GM12801 (cell line): Measurements from ENCODE around the gene IMPA2.

ENCODE experiments used
- CTCF ChIP-seq: IDR thresholded peaks from one replicate; pipeline ENCODE4 v1.5.1; 2011; ENCODE audit warnings: control low read depth; ENCODE audit not compliant: insufficient read length; ENCODE audit errors: extremely low read depth

The IMPA2 gene

GRCh38 chr18:11972371-11973174, 8.7 kb upstream of the IMPA2 start:
- TF ChIP-seq CTCF: no peak

GRCh38 chr18:11974741-11975325, 6.5 kb upstream of the IMPA2 start:
- no peak for TF ChIP-seq CTCF

DNA sequence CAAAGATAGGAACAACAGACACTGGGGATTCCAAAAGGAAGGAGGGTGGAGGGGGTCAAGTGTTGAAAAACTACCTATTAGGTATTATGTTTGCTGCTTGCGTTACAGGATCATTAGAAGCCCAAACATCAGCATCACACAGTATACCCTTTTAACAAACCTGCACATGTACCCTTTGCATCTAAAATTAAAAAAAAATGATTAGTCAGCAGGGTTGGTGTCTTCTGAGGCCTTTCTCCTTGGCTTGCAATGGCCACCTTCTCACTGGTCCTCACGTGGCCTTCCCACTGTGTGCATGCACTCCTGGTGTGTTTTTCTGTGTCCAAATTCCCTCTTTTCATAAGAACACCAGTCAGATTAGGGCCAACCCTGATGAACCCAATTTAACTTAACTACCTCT, 5.6 kb upstream of the IMPA2 start:
- no peak for TF ChIP-seq CTCF

GRCh38 chr18:11976315-11977152, 4.8 kb upstream of the IMPA2 start:
- TF ChIP-seq CTCF: no peak

GRCh38 chr18:11977153-11977466, 4.2 kb upstream of the IMPA2 start:
- no peak for TF ChIP-seq CTCF

DNA sequence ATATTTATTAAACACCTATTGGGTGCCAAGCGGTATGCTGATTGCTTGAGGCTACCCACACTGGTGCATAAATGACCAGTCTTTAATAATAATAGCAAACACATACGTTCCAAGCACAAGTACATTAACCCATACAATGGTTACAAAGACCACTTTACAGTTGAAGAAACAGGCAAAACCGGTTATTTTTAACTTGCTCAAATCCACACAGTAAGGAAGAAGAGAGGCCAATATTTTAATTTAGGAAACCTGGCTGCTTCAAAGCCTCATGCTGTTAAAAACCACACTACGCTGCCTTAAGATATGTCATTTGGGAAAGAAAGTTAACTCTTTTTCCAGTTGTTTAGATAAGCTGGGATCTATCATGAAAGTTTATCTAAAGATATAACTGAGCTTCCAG, 2.4 kb upstream of the IMPA2 start:
- no peak for TF ChIP-seq CTCF

DNA sequence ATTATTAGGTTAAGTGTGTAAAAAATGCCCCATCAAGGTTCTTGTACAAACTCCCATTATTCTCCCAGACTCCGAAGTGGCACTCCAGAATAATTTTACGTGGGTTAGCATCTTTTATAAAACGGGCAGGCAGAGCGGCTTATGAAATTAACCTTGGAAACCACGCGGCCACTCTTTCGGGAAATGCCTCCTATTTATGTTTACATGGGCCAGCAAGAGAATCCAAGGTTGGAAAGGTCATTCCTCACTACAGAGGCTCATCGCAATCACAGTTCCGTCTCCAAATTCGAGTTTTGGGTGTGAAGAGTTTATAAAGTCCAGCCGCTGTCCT, 1.2 kb upstream of the IMPA2 start:
- TF ChIP-seq CTCF: no peak
